ENCODE data around the gene MAST3. TPM values are rescaled to one million over a fixed set of nuclear protein-coding genes. Genes with fewer than 3 reads are reported as not detected.
A peak's percentile ranks its signal among the peaks of the same experiment; 100 is the strongest.

MAST3 gene
- total RNA-seq, 1 donor from 2014 or later, result 16.6 TPM

GRCh38 chr19:18179957-18180356 is 82.4 kb downstream of the MAST3 start:
- TF ChIP-seq CTCF (IDR thresholded peaks at IDR 0.05; ENCODE audit: partially characterized antibody, unreplicated experiment), result no peak
- H3K36me3 Mint-ChIP-seq (ENCODE audit: unreplicated experiment), result no peaks in the 10 kb centered on the region
- H3K4me3 Mint-ChIP-seq (ENCODE audit: unreplicated experiment), result no peak overlapping the region
- H3K27ac Mint-ChIP-seq (ENCODE audit: unreplicated experiment), result no peak overlapping the region
- H3K4me1 Mint-ChIP-seq (ENCODE audit: low read depth, unreplicated experiment), result no peaks in the 10 kb centered on the region
- no peaks in the 10 kb centered on the region for H3K9me3 Mint-ChIP-seq (ENCODE audit: unreplicated experiment)
- peaks cover 2% of the 10 kb centered on the region for H3K27me3 Mint-ChIP-seq (ENCODE audit: unreplicated experiment)
- DNase-seq, result no peak

GRCh38 chr19:18183529-18183928 is 86.0 kb downstream of the MAST3 start:
- no peaks in the 10 kb centered on the region for H3K27me3 Mint-ChIP-seq (ENCODE audit: unreplicated experiment)
- no peak for TF ChIP-seq CTCF (IDR thresholded peaks at IDR 0.05; ENCODE audit: partially characterized antibody, unreplicated experiment)
- no peak overlapping the region for H3K4me3 Mint-ChIP-seq (ENCODE audit: unreplicated experiment)
- H3K9me3 Mint-ChIP-seq (ENCODE audit: unreplicated experiment), result no peaks in the 10 kb centered on the region
- no peak for DNase-seq
- H3K36me3 Mint-ChIP-seq (ENCODE audit: unreplicated experiment), result no peaks in the 10 kb centered on the region
- no peaks in the 10 kb centered on the region for H3K4me1 Mint-ChIP-seq (ENCODE audit: low read depth, unreplicated experiment)
- no peak overlapping the region for H3K27ac Mint-ChIP-seq (ENCODE audit: unreplicated experiment)

- Mint-ChIP-seq H3K27ac (ENCODE audit: unreplicated experiment) (no peak overlapping the region), H3K36me3 (ENCODE audit: unreplicated experiment) (no peaks in the 10 kb centered on the region), H3K4me1 (ENCODE audit: low read depth, unreplicated experiment) (no peaks in the 10 kb centered on the region), H3K9me3 (ENCODE audit: unreplicated experiment) (peaks cover 2% of the 10 kb centered on the region), H3K27me3 (ENCODE audit: unreplicated experiment) (no peaks in the 10 kb centered on the region), H3K4me3 (ENCODE audit: unreplicated experiment) (no peak overlapping the region)
- TF ChIP-seq CTCF (IDR thresholded peaks at IDR 0.05; ENCODE audit: partially characterized antibody, unreplicated experiment), result no peak
- DNase-seq, result no peak
Measured at GRCh38 chr19:18185538-18185937, 88.0 kb downstream of the MAST3 start.

- Mint-ChIP-seq H3K27me3 (ENCODE audit: unreplicated experiment) (peaks cover 6% of the 10 kb centered on the region), H3K27ac (ENCODE audit: unreplicated experiment) (no peak overlapping the region), H3K36me3 (ENCODE audit: unreplicated experiment) (no peaks in the 10 kb centered on the region), H3K4me1 (ENCODE audit: low read depth, unreplicated experiment) (peaks cover 9% of the 10 kb centered on the region), H3K9me3 (ENCODE audit: unreplicated experiment) (peaks cover 10% of the 10 kb centered on the region), H3K4me3 (ENCODE audit: unreplicated experiment) (no peak overlapping the region)
- DNase-seq, result no peak
- TF ChIP-seq CTCF (IDR thresholded peaks at IDR 0.05; ENCODE audit: partially characterized antibody, unreplicated experiment), result no peak
Measured at GRCh38 chr19:18190278-18190677, 92.7 kb downstream of the MAST3 start.

- peaks cover 9% of the 10 kb centered on the region for H3K4me1 Mint-ChIP-seq (ENCODE audit: low read depth, unreplicated experiment)
- H3K4me3 Mint-ChIP-seq (ENCODE audit: unreplicated experiment), result peak overlapping the region; percentile 89
- H3K9me3 Mint-ChIP-seq (ENCODE audit: unreplicated experiment), result peaks cover 10% of the 10 kb centered on the region
- H3K27me3 Mint-ChIP-seq (ENCODE audit: unreplicated experiment), result peaks cover 6% of the 10 kb centered on the region
- no peaks in the 10 kb centered on the region for H3K36me3 Mint-ChIP-seq (ENCODE audit: unreplicated experiment)
- peak overlapping the region; percentile 86 for H3K27ac Mint-ChIP-seq (ENCODE audit: unreplicated experiment)
- no peak for TF ChIP-seq CTCF (IDR thresholded peaks at IDR 0.05; ENCODE audit: partially characterized antibody, unreplicated experiment)
- no peak for DNase-seq
Measured at GRCh38 chr19:18191640-18192062, 94.1 kb downstream of the MAST3 start.

All from glutamatergic neuron (in vitro differentiated cells).